NK-92 (cell line): ENCODE results near the gene C5orf34.
"Not testable (repeated sequence)": the region's sequence is repeated elsewhere in the genome, so short reads cannot be mapped to it uniquely, and the experiment has no call there.

ENCODE experiments used
- DNase-seq: peaks from one replicate; lab custom pipeline; 2025; ENCODE audit not compliant: unreplicated experiment; lab: John Stamatoyannopoulos, UW

The C5orf34 gene

DNA sequence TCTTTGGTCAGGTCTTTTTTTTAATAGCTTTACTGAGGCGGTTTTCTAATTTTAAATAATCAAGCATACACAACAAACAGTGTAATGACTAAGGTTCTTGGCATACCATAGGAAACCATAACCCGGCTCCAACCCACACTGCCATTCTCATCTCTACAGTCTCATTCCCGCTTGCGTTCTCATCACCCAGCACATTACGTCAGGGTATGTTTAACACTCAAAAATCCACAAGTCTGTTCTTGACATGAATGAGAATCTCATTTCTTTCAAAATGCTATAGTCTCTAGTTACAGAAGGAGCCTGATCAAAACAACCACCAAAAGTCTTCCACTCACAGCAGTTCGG is 505 bp downstream of the C5orf34 start:
- no peak for DNase-seq

DNA sequence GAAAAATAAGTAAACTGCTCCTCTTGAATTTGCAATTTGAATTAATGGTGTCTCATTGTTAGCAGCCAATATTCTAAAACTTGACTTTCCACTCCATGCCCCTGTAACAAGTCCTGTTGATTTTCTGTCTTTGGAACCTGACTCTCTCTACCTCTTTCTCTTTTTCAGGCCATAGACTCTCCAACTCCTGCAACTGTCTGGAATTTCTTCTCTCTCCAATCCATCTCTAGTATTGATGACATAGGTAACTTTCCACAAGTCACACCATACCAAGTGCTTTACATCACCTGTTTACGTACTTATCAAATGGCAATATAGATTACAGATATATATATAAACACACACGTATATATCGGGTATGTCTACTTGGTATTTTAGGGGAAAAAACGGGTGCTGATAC is 923 bp downstream of the C5orf34 start:
- no peak for DNase-seq

GRCh38 chr5:43511062-43511461 is 3.9 kb downstream of the C5orf34 start:
- DNase-seq: not testable (repeated sequence)

- no peak for DNase-seq
Measured at GRCh38 chr5:43498581-43498980, 16.4 kb downstream of the C5orf34 start.

GRCh38 chr5:43497311-43498104 is 17.4 kb downstream of the C5orf34 start:
- DNase-seq: no peak

DNA sequence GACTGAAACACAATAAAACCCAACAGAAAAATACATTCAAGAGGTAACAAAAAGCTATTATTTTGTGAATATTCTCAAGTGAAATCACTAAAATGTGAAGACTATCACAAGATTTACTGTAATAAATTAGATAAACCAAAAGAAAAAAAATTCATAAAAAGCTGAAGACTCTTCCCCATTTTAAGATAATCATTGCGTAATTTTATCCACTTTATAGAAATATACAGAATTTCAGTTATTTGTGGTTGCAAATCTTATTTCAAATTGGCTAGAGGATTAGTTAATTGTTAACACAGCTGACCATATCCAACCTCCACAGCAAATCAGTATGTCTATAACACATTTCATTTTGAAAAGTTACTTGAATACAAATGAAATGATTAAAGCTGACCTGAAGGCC is 23.6 kb downstream of the C5orf34 start:
- DNase-seq: no peak

DNA sequence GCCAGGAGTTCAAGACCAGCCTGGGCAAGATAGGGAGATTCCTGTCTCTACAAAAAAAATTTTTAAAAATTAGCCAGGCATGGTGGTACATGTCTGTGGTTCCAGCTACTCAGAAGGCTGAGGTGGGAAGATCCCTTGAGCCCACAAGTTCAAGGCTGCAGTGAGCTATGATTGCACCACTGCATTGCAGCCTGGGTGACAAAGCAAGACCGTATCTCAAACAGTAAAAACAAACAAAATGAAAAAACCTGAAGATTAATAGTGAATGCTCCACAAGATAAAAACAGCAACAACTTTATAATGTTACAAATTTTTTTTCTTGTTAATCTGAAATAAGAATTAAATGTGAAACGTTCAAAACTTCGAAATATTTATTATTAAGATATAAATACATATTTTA is 28.6 kb downstream of the C5orf34 start:
- no peak for DNase-seq

DNA sequence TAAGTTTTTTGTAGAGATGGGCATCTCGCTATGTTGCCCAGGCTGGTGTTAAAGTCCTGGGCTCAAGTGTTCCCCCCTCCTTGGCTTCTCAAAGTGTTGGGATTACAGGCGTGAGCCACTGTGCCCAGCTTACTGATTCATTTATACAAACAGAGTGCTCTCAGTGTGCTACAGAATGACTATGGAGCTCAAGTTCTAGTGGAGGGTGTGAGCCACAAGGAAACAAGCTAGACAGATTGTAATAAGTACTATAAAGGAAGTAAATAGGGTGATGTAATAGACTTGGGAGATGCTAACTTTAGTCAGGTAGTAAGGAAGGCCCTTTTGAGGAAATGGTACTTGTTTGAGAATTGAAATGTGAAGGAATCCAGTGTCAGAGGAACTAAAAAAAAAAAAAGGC is 29.5 kb downstream of the C5orf34 start:
- no peak for DNase-seq

- DNase-seq: peak; percentile 51
Measured at GRCh38 chr5:43484106-43484849, 30.7 kb downstream of the C5orf34 start.

- no peak for DNase-seq
Measured at GRCh38 chr5:43483298-43484105, 31.4 kb downstream of the C5orf34 start, which contains the start of gene TMEM267. TMEM267 (minus strand) TSS chr5:43483865; CDS start chr5:43453969, 29,896 bp downstream.

- no peak for DNase-seq
Measured at GRCh38 chr5:43482490-43483297, 32.3 kb downstream of the C5orf34 start.

DNA sequence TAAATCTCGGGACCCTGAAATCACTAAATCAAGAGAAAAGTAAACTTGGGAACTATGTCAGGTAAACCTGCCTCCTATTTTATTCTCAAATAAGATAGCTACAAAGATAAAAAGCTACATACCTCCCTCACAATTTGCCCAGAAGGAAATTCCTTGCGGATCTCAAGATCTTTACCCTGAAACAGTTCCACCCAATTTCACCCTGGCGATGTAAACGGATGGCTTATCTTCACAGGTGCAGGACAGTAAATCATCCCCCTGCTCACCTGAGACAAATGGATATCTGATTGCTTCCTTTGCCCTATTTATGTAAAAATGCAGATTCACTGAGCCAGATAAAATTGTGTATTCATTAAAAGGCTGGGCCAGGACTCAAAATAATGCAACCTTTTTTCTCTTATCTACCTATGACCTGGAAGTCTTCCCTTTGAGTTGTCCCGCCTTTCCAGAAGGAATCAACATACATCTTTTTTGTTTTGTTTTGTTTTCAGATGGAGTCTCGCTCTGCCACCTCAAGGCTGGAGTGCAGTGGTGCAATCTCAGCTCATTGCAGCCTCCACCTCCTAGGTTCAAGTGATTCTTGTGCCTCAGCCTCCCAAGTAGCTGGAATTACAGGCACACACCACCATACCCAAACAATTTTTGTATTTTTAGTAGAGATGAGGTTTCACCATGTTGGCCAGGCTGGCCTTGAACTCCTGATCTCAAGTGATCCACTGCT is 45.1 kb downstream of the C5orf34 start:
- no peak for DNase-seq

- no peak for DNase-seq
Measured at GRCh38 chr5:43467100-43467499, 47.8 kb downstream of the C5orf34 start.

DNA sequence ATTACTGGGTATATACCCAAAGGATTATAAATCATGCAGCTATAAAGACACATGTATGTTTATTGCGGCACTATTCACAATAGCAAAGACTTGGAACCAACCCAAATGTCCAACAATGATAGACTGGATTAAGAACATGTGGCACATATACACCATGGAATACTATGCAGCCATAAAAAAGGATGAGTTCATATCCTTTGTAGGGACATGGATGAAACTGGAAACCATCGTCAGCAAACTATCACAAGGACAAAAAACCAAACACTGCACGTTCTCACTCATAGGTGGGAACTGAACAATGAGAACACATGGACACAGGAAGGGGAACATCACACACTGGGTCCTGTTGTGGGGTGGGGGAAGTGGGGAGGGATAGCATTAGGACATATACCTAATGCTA is 49.5 kb downstream of the C5orf34 start:
- DNase-seq: not testable (repeated sequence)

DNA sequence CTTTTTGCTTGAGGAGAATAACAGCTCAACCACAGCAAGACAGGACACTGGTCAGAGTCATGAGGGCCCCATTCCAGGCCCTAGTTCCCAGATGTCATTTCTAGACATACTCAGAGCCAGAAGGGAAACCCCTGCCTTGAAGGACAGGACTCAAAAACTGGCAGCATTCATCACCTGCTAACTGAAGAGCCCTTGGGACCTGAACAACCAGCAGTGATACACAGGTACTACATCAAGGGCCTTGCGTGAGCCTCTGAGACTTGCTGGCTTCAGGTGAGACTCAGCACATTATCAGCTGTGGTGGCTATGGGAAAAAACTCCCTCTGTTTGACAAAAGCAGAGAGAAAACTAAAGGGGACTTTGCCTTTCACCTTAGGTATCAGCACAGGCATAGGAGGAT is 53.9 kb downstream of the C5orf34 start:
- DNase-seq: no peak

GRCh38 chr5:43456556-43456955 is 58.4 kb downstream of the C5orf34 start:
- DNase-seq: no peak

GRCh38 chr5:43441575-43441974 is 73.4 kb downstream of the C5orf34 start:
- not testable (repeated sequence) for DNase-seq

- no peak for DNase-seq
Measured at GRCh38 chr5:43437062-43437660, 77.8 kb downstream of the C5orf34 start.
